Tibial nerve (tissue), 4 donors: ENCODE data around the gene TMEM9.

Experiments used
- CTCF ChIP-seq, 5 experiments: fragments of 200-600 bp in 3 of 5; fragments of 450-650 bp in 2 of 5; sonication (generic) in 3 of 5; IDR thresholded peaks; one replicate each; pipeline ENCODE4 v1.5.1; 2016 to 2019; ENCODE audit warnings: antibody characterized with exemption in 5 of 5, mild to moderate bottlenecking in 3 of 5, moderate library complexity in 2 of 5
- EP300 ChIP-seq, 2 donors: sonication (generic); formaldehyde crosslinking; IDR thresholded peaks; one replicate each; pipeline ENCODE4 v1.6.1; 2017; ENCODE audit warnings: antibody characterized with exemption in 2 of 2, mild to moderate bottlenecking in 1 of 2

- TF ChIP-seq CTCF (IDR thresholded peaks at IDR 0.05) (no peak), EP300 (IDR thresholded peaks at IDR 0.05) (no peak)
Observed at GRCh38 chr1:201109651-201110050, 44.6 kb downstream of the TMEM9 start.
